Measurements from ENCODE around the gene RTN4IP1. TPM values are rescaled to one million over a fixed set of nuclear protein-coding genes. Genes with fewer than 3 reads are reported as not detected.
"Not testable (repeated sequence)": the region's sequence is repeated elsewhere in the genome, so short reads cannot be mapped to it uniquely, and the experiment has no call there.

The RTN4IP1 gene
- total and polyA plus RNA-seq, 7 donors, result 10.0 to 25.6 (median 11.6) TPM

DNA sequence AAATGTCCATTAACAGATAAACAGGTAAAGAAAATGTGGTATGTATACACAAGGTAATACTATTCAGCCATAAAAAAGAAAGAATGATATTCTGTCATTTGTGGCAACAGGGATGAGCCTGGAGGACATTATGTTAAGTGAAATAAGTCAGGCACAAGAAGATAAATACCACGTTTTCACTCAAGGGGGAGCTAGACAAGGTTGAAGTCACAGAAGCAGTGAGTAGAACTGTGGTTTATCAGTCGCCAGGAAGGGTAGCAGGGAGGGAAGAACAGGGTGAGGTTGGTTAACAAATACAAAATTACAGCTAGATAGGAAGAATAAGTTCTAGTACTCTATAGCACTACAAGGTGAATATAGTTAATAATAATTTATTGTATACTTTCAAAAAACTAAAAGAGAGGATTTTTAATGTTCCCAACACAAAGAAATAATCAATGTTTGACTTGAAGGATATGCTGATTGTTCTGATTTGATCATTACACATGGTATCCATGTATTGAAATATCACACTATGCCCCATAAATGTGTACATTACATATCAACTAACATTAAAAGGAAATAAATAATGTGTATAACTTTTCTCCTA lies 21.1 kb downstream of the RTN4IP1 start:
- intact Hi-C loops (cut with DNase I), result loop anchor here (2.0 to 10.0 kb wide), 2 partner anchors 371 to 377 kb away; no protein-coding TSS in a partner anchor
- peak in 2 of 4 donors; percentile 73 to 76 for ATAC-seq

DNA sequence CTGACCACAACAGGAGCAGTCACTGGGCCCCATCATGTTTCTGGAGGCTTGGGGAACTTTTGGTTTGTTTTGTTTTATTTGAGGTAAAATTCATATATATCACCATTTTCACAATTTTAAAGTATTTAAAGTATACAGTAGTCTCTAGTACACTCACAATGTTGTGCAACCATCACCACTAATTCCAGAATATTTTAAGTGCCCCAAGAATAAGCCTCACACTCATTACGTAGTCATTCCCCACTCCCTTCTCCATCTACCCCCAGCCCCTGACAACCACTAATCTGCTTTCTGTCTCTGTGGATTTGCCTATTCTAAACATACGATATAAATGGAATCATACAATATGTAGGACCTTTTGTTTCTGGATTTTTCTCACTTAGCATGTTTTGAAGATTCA lies 29.0 kb downstream of the RTN4IP1 start:
- Histone ChIP-seq H3K4me3 (no peak overlapping the region), H3K27ac (no peak overlapping the region), H3K36me3 (ENCODE audit: insufficient read depth in 1 of 2, low read depth in 1 of 2) (peaks cover 0 to 7% of the 10 kb centered on the region in 2 donors), H3K4me1 (no peaks in the 10 kb centered on the region), H3K27me3 (ENCODE audit: insufficient read depth in 3 of 3, low read length in 2 of 3) (no peaks in the 10 kb centered on the region), H3K9me3 (no peaks in the 10 kb centered on the region)
- intact Hi-C loops (cut with DNase I), result loop anchor here in 1 of 2 donors (10.0 kb wide), 1 partner anchor 384 kb away; no protein-coding TSS in a partner anchor
- DNase-seq, result no peak
- WGBS, 3 donors, result 95 to 96% (median 96%) methylated on average over 2 of the region's 2 CpGs
- TF ChIP-seq, protein P1, sequence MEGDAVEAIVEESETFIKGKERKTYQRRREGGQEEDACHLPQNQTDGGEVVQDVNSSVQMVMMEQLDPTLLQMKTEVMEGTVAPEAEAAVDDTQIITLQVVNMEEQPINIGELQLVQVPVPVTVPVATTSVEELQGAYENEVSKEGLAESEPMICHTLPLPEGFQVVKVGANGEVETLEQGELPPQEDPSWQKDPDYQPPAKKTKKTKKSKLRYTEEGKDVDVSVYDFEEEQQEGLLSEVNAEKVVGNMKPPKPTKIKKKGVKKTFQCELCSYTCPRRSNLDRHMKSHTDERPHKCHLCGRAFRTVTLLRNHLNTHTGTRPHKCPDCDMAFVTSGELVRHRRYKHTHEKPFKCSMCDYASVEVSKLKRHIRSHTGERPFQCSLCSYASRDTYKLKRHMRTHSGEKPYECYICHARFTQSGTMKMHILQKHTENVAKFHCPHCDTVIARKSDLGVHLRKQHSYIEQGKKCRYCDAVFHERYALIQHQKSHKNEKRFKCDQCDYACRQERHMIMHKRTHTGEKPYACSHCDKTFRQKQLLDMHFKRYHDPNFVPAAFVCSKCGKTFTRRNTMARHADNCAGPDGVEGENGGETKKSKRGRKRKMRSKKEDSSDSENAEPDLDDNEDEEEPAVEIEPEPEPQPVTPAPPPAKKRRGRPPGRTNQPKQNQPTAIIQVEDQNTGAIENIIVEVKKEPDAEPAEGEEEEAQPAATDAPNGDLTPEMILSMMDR (IDR thresholded peaks at IDR 0.05), result no peak
- no peak for ATAC-seq

More for the DNA sequence above, 21.1 kb downstream of the RTN4IP1 start:
- H3K36me3 ChIP-seq (ENCODE audit: insufficient read depth in 1 of 2, low read depth in 1 of 2), result peaks cover 2 to 3% of the 10 kb centered on the region in 2 donors
- peaks cover 10% of the 10 kb centered on the region for H3K4me1 ChIP-seq
- TF ChIP-seq, protein P1 (IDR thresholded peaks at IDR 0.05), result peak; percentile 54
- H3K27me3 ChIP-seq (ENCODE audit: insufficient read depth in 3 of 3, low read length in 2 of 3), result no peaks in the 10 kb centered on the region
- no peak for DNase-seq
- no peak overlapping the region for H3K4me3 ChIP-seq
- WGBS, 3 donors, result 30 to 41% (median 36%) methylated on average over 2 of the region's 2 CpGs
- no peak overlapping the region for H3K27ac ChIP-seq
- no peaks in the 10 kb centered on the region for H3K9me3 ChIP-seq

DNA sequence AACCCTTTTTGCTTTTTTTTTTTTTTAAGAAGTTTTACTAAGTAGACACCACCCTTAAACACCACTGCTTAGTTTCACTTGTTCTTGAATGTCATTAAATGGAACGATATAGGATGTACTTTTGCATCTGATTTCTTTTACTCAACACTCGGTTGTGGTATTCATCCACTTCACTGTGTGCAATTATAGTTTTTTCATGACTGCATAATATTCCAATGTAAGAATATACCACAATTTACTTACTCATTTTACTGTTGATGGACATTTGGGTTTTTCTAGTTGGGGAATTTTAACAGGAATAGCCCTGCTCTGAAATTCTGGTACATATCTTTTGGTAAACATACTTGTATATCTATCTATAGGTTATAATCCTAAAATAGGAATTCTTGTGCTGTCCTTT lies 29.9 kb downstream of the RTN4IP1 start:
- TF ChIP-seq, protein P1 (IDR thresholded peaks at IDR 0.05), result no peak
- 49 to 85% (median 80%) methylated on average over 2 of the region's 2 CpGs for WGBS, 3 donors
- no peak for ATAC-seq
- intact Hi-C loops (cut with DNase I), result no loop called here
- Histone ChIP-seq H3K27ac (no peak overlapping the region), H3K4me3 (no peak overlapping the region), H3K36me3 (ENCODE audit: insufficient read depth in 1 of 2, low read depth in 1 of 2) (peaks cover 0 to 7% of the 10 kb centered on the region in 2 donors), H3K4me1 (no peaks in the 10 kb centered on the region), H3K9me3 (no peaks in the 10 kb centered on the region), H3K27me3 (ENCODE audit: insufficient read depth in 3 of 3, low read length in 2 of 3) (no peaks in the 10 kb centered on the region)
- DNase-seq, result no peak

- Histone ChIP-seq H3K27me3 (ENCODE audit: insufficient read depth in 3 of 3, low read length in 2 of 3) (no peaks in the 10 kb centered on the region), H3K27ac (peak overlapping the region; percentile 65), H3K36me3 (ENCODE audit: insufficient read depth in 1 of 2, low read depth in 1 of 2) (peaks cover 3 to 21% of the 10 kb centered on the region in 2 donors), H3K4me3 (no peak overlapping the region), H3K4me1 (peaks cover 13% of the 10 kb centered on the region), H3K9me3 (no peaks in the 10 kb centered on the region)
- TF ChIP-seq, protein P1 (IDR thresholded peaks at IDR 0.05), result no peak
- intact Hi-C loops (cut with DNase I), result no loop called here
- ATAC-seq (peak; percentile 94 to 98 (median 96)), DNase-seq (peak in 1 of 2 donors; percentile 21)
- WGBS, 3 donors, result 66 to 86% (median 70%) methylated on average over 3 of the region's 3 CpGs
Measured at GRCh38 chr6:106591111-106591825, 38.0 kb downstream of the RTN4IP1 start.

DNA sequence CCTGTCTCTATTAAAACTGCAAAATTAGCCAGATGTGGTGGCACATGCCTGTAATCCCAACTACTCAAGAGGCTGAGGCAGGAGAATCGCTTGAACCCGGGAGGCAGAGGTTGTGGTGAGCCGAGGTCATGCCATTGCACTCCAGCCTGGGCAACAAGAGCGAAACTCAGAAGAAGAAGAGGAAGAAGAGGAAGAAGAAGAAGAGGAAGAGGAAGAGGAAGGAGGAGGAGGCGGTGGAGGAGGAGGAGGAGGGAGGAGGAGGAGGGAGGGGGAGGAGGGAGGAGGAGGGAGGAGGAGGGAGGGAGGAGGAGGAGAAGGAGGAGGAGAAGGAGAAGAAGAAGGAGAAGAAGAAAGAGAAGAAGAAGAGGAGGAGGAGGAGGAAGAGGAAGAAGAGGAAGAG lies 40.4 kb downstream of the RTN4IP1 start:
- H3K4me3 ChIP-seq; ATAC-seq; H3K27me3 ChIP-seq (ENCODE audit: insufficient read depth in 3 of 3, low read length in 2 of 3); DNase-seq; H3K9me3 ChIP-seq; intact Hi-C loops (cut with DNase I); H3K27ac ChIP-seq: not testable (repeated sequence)
- WGBS, 3 donors, result 80 to 100% (median 89%) methylated on average over 1 to 4 of the region's 5 CpGs
- H3K36me3 ChIP-seq (ENCODE audit: insufficient read depth in 1 of 2, low read depth in 1 of 2), result peaks cover 0 to 22% of the 10 kb centered on the region in 2 donors
- peaks cover 13% of the 10 kb centered on the region for H3K4me1 ChIP-seq

Measured in psoas muscle (tissue), 8 donors.